OCI-LY1 (cell line): ENCODE data around the gene LY6G5C.

ENCODE experiments used
- EZH2 ChIP-seq: fragments of 200-600 bp; sonication (generic), shearing (Covaris generic); IDR thresholded peaks from 2 replicates; pipeline ENCODE4 v1.8.0; 2017; ENCODE audit warnings: borderline replicate concordance, mixed run types, mild to moderate bottlenecking, antibody characterized with exemption, low read length, moderate library complexity, mixed read lengths
- TF ChIP-seq, protein P1 (sequence below): fragments of 200-600 bp; sonication (generic), shearing (Covaris generic); IDR thresholded peaks from 2 replicates; pipeline ENCODE4 v1.5.1; 2017; ENCODE audit warnings: mild to moderate bottlenecking, antibody characterized with exemption, low read length, moderate library complexity, mixed read lengths

DNA sequence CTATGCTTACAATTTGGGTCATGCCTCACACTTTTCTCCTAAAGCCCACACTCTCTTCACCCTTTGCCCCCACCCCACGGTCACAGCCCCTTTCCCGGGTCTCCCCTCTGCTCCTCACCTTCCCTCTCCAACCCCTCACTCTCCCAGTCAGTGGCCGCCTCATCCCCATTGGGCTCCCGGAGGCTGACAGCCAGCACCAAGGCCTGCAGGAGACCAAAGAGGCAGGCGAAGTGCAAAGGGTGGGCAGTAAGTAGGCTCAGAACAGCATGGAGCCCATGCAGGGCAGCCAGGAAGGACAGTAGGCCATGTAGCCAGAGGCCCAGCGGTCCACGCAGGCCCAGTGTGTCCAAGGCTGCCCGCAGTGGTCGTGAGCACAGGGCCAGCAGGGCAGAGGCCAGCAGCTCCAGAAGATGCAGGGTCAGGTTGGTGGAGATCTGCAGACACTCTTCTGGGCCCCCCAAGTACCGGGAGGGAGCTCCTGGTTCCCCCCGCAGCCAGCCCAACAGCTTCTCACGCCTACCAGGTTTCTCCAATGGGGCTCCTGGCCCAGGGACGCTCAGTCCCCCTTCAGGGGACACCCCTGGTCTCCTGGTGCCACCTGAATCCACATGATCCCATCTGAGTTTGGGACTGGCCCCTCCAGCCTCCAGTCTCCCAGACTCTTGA is 21.8 kb downstream of the LY6G5C start:
- TF ChIP-seq, protein P1, sequence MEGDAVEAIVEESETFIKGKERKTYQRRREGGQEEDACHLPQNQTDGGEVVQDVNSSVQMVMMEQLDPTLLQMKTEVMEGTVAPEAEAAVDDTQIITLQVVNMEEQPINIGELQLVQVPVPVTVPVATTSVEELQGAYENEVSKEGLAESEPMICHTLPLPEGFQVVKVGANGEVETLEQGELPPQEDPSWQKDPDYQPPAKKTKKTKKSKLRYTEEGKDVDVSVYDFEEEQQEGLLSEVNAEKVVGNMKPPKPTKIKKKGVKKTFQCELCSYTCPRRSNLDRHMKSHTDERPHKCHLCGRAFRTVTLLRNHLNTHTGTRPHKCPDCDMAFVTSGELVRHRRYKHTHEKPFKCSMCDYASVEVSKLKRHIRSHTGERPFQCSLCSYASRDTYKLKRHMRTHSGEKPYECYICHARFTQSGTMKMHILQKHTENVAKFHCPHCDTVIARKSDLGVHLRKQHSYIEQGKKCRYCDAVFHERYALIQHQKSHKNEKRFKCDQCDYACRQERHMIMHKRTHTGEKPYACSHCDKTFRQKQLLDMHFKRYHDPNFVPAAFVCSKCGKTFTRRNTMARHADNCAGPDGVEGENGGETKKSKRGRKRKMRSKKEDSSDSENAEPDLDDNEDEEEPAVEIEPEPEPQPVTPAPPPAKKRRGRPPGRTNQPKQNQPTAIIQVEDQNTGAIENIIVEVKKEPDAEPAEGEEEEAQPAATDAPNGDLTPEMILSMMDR, result no peak
- no peak for TF ChIP-seq EZH2
